SK-N-SH treated with all-trans-retinoic acid at 6 μM for 48 hours (cell line): ENCODE measurements around the gene ABHD17C.

Source experiments
- ESRRG ChIP-seq: fragments of 250-450 bp; sonication (Bioruptor Pico); IDR thresholded peaks from 2 replicates; pipeline ENCODE4 v1.6.1; 2021; ENCODE audit warnings: mild to moderate bottlenecking
- ISL1 ChIP-seq: fragments of 250-450 bp; sonication (Bioruptor Pico); IDR thresholded peaks from 2 replicates; pipeline ENCODE4 v2.1.2; 2022; ENCODE audit warnings: mild to moderate bottlenecking, moderate library complexity
- ZFP3 ChIP-seq: fragments of 250-450 bp; sonication (Bioruptor Pico); IDR thresholded peaks from 2 replicates; pipeline ENCODE4 v1.5.0; 2020; ENCODE audit warnings: mild to moderate bottlenecking, moderate library complexity
- ZFP30 ChIP-seq: fragments of 450-650 bp; formaldehyde crosslinking; IDR thresholded peaks from 2 replicates; pipeline ENCODE4 v1.5.0; 2022; ENCODE audit warnings: mild to moderate bottlenecking, moderate library complexity
- ZNF565 ChIP-seq: fragments of 450-650 bp; formaldehyde crosslinking; conservative IDR thresholded peaks from 2 replicates; pipeline ENCODE4 v1.5.0; 2020; ENCODE audit warnings: low read depth, mild to moderate bottlenecking, moderate library complexity
- ZNF70 ChIP-seq: fragments of 450-650 bp; formaldehyde crosslinking; IDR thresholded peaks from 2 replicates; pipeline ENCODE4 v1.5.0; 2020; ENCODE audit warnings: mild to moderate bottlenecking, moderate library complexity

- no peak for TF ChIP-seq ESRRG
- TF ChIP-seq ISL1 (CRISPR knock-in tag) = peak; percentile 61
- no peak for TF ChIP-seq ZNF565 (CRISPR knock-in tag)
- TF ChIP-seq ZNF70 (CRISPR knock-in tag) = no peak
- no peak for TF ChIP-seq ZFP30 (CRISPR knock-in tag)
- no peak for TF ChIP-seq ZFP3 (CRISPR knock-in tag)
These were observed 82.0 kb downstream of the ABHD17C start for GRCh38 chr15:80777137-80777536.
